Cardiac fibroblast (primary cell): ENCODE measurements around the gene B4GALNT4.
A peak's percentile ranks its signal among the peaks of the same experiment; 100 is the strongest.

Source experiments
- DNase-seq, 2 donors: peaks; one replicate each; pipeline versions ENCODE4 v3.0.0 to v3.0.0-alpha.2; 2010; ENCODE audit warnings: low read depth in 2 of 2
- H3K4me3 ChIP-seq, 2 donors: replicated peaks in 1 of 2; 1 replicate in 1 of 2; 2 replicates in 1 of 2; pipeline ENCODE4 v1.5.1; 2011; ENCODE audit warnings: low read depth in 2 of 2, low read length in 2 of 2, mild to moderate bottlenecking in 2 of 2, moderate library complexity in 1 of 2
- TF ChIP-seq, protein P1 (sequence below): IDR thresholded peaks from one replicate; pipeline ENCODE4 v1.5.1; 2011; ENCODE audit warnings: low read depth, mild to moderate bottlenecking, low read length, inconsistent platforms

B4GALNT4 gene

DNA sequence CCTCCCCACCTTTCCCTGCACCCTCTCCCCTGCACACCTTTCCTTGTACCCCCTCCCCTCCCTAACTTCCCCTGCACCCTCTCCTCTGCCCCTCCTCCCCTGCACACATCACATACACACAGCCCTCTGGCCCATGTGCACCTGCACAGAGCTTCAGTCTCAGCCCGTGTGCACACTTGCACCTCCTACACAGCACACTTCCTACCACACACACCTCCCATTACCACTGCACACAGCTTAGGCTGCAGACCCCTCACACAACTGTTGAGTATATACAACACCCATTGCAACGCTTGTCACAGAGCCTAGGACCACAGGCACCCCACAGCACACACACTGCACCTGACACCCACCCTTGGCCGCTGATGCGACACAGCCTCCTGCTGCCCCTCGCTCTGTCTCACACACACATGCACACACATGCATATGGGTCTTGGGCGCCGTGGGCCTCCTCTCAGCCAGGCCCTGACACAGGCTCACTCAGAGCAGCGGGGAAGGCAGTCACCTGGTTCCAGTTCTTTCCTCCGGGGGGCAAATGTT lies 45.1 kb downstream of the B4GALNT4 start:
- no peak for DNase-seq
- TF ChIP-seq, protein P1, sequence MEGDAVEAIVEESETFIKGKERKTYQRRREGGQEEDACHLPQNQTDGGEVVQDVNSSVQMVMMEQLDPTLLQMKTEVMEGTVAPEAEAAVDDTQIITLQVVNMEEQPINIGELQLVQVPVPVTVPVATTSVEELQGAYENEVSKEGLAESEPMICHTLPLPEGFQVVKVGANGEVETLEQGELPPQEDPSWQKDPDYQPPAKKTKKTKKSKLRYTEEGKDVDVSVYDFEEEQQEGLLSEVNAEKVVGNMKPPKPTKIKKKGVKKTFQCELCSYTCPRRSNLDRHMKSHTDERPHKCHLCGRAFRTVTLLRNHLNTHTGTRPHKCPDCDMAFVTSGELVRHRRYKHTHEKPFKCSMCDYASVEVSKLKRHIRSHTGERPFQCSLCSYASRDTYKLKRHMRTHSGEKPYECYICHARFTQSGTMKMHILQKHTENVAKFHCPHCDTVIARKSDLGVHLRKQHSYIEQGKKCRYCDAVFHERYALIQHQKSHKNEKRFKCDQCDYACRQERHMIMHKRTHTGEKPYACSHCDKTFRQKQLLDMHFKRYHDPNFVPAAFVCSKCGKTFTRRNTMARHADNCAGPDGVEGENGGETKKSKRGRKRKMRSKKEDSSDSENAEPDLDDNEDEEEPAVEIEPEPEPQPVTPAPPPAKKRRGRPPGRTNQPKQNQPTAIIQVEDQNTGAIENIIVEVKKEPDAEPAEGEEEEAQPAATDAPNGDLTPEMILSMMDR = no peak
- H3K4me3 ChIP-seq = peak overlapping the region in 1 of 2 donors; percentile 21

DNA sequence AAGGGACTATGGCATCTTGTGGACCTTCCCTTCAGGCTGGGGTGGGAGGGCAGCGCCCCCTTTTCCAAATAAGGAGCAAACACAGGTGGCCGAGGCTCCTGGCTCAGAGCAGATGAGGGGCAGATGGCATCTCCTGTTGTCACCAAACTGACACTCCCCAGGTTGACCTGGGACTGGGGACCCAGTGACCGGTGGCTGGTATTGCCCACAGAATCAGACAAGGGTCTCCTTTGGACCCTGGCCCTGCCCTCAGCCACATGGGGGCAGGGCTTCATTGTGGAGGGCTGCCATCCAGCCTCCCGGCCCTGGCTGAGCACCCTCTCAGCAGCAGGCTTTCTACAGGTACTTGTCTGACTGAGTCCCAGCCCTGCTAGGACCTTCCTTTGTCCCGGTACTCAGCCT lies 46.3 kb downstream of the B4GALNT4 start:
- H3K4me3 ChIP-seq = no peak overlapping the region
- TF ChIP-seq, protein P1 = no peak
- no peak for DNase-seq

DNA sequence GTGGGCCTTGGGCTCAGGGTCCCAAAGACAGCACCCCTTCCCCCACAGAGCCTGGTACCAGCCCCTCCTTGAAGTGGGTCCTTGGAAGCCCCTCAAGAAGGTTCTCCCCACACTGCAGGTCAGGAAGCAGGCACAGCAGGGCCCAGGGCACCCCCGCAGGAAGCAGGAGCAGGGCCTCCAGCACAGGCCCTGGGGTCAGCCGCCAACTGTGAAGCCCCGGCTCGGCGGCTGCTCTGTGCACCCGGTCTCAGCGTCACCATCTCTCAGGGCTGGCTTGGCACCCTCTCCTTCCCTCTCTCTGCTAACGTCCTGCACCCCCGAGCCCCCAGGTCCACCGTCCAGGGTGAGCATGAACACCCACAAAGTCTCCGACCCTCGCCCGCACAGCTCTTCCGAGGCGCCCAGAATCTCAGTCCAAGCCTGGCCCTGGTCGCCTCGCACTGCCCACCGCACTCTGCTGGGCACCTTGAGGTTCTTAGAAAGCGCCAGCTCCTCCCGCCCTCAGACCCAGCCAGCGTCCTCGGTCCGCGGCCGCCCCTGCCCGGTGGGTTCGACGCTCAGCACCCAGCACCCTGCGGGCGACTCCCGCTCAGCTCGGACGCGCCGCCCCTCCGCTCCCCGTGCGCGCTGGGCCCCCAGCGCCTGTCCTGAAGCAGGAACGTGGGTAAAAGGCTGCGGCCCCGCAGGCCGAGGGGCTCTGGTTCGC lies 46.9 kb downstream of the B4GALNT4 start:
- DNase-seq = no peak
- H3K4me3 ChIP-seq = peak overlapping the region in 1 of 2 donors; percentile 46

DNA sequence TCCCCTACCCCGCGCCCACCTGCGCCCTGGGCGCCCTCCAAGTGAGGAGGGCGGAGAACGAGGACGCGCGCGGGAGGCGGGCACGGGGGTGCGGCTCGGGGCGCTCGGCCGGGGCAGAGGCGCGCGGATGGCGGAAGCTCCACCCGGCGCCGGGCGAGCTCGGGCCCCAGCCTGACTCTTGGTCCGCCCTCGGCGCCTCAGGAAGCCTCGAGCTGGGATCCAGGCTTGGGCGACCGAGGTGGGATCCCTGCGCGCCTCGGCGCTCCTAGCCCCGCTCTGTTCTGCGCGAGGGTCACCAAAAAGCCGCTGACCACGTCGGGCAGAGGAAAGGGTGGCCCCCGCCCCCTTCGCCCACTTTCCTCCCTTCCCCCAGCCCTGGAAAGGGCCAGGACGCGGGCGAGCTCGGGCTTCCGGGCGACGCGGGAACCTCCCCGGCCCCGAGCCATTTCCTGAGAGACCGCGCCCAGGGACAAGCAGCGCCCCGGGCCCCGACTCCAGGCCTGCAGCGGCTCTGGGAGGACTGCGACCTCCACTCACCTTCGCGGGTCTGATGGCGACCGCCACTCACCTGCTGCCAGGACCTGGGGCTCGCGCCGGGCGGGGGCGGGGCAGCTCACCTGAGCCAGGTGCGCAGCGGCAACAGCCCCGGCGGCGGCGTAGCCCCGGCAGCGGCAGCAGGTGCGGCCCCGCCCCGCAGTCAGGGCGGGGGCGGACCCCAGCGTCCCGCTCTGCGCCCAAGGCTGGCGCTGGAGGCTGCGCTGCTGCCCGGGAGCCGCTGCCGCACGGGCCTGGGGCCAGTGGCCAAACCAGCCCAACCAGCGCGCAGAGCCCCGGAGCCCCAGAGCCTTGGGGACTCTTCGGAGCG lies 47.7 kb downstream of the B4GALNT4 start:
- TF ChIP-seq, protein P1 = no peak
- H3K4me3 ChIP-seq = peak overlapping the region; percentile 46
- peak in 1 of 2 donors; percentile 39 for DNase-seq

More for the DNA sequence above, 46.9 kb downstream of the B4GALNT4 start:
- TF ChIP-seq, protein P1 = no peak

DNA sequence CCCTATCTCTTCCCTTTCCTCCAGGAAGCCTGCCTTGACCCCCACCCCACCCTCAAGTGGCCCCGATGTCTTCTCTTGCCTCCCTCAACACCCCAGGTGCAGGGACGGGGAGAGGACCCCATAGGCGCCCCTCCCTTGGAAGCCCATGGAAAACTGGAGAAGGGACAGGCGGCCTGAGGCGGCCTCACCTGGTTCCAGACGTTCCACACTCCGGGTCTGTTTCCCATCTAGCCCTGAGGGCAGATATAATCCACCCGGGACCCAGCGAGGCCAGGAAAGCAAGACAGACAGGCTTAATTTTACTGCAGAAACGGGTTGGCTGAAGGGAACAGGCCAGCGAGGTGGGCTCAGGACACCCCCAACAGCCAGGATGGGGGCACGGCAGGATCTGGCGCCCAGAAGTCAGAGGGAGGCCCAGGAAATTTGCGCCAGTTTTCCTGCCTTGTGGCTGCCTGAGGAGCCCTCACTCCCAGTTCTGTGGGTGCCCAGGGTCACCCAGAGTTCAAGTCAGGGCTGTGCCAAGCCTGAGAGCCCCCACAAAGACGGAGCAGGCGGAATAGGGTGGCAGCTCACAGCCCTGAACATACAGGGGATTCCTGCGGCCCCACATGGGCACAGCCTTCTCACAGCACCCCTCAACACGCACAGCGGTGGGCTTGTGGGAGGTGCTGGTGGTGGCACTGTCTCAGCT lies 48.5 kb downstream of the B4GALNT4 start:
- TF ChIP-seq, protein P1 = no peak
- DNase-seq = no peak
- H3K4me3 ChIP-seq = no peak overlapping the region
